GM18867 (cell line): Measurements from ENCODE around the gene FOXP1.

Experiments
- ATAC-seq: cut with Tn5 transposase; IDR thresholded peaks from one replicate; pipeline ENCODE4 v1.9.1; 2021; ENCODE audit warnings: mild to moderate bottlenecking, moderate library complexity; ENCODE audit not compliant: unreplicated experiment

The FOXP1 gene

GRCh38 chr3:71003511-71003910, 580.0 kb downstream of the FOXP1 start:
- no peak for ATAC-seq

- no peak for ATAC-seq
Observed at GRCh38 chr3:71002298-71002697, 581.2 kb downstream of the FOXP1 start.

GRCh38 chr3:71001303-71001830, 582.2 kb downstream of the FOXP1 start:
- no peak for ATAC-seq

GRCh38 chr3:71000483-71000882, 583.0 kb downstream of the FOXP1 start:
- no peak for ATAC-seq

- no peak for ATAC-seq
Observed at GRCh38 chr3:70999730-71000129, 583.8 kb downstream of the FOXP1 start.

GRCh38 chr3:70996082-70996481, 587.4 kb downstream of the FOXP1 start:
- no peak for ATAC-seq

- ATAC-seq = no peak
Observed at GRCh38 chr3:70994644-70995043, 588.9 kb downstream of the FOXP1 start.

- ATAC-seq = no peak
Observed at GRCh38 chr3:70992562-70993204, 590.8 kb downstream of the FOXP1 start.

GRCh38 chr3:70992131-70992530, 591.4 kb downstream of the FOXP1 start:
- no peak for ATAC-seq

- no peak for ATAC-seq
Observed at GRCh38 chr3:70990723-70991122, 592.8 kb downstream of the FOXP1 start.

- no peak for ATAC-seq
Observed at GRCh38 chr3:70990185-70990584, 593.3 kb downstream of the FOXP1 start.

- no peak for ATAC-seq
Observed at GRCh38 chr3:70989174-70989573, 594.4 kb downstream of the FOXP1 start.

- no peak for ATAC-seq
Observed at GRCh38 chr3:70988111-70988510, 595.4 kb downstream of the FOXP1 start.

- ATAC-seq = no peak
Observed at GRCh38 chr3:70985572-70985971, 598.0 kb downstream of the FOXP1 start.

GRCh38 chr3:70984776-70985482, 598.6 kb downstream of the FOXP1 start:
- no peak for ATAC-seq

GRCh38 chr3:70982700-70983140, 600.8 kb downstream of the FOXP1 start:
- peak; percentile 82 for ATAC-seq

GRCh38 chr3:70982284-70982683, 601.2 kb downstream of the FOXP1 start:
- ATAC-seq = no peak

GRCh38 chr3:70981231-70981880, 602.2 kb downstream of the FOXP1 start:
- ATAC-seq = no peak

- ATAC-seq = no peak
Observed at GRCh38 chr3:70980646-70981170, 602.8 kb downstream of the FOXP1 start.

- no peak for ATAC-seq
Observed at GRCh38 chr3:70979983-70980645, 603.4 kb downstream of the FOXP1 start.

GRCh38 chr3:70977712-70978111, 605.8 kb downstream of the FOXP1 start:
- ATAC-seq = no peak
